HG03571 (cell line): Measurements from ENCODE around the gene FBXO48.

Experiments
- ATAC-seq: cut with Tn5 transposase; IDR thresholded peaks from one replicate; pipeline ENCODE4 v1.9.1; 2021; ENCODE audit not compliant: unreplicated experiment

Gene FBXO48

GRCh38 chr2:68438455-68439303 is 28.4 kb downstream of the FBXO48 start:
- ATAC-seq = no peak

- no peak for ATAC-seq
Observed at GRCh38 chr2:68436270-68436669, 30.8 kb downstream of the FBXO48 start.

- no peak for ATAC-seq
Observed at GRCh38 chr2:68435615-68436014, 31.5 kb downstream of the FBXO48 start.

GRCh38 chr2:68434981-68435380 is 32.1 kb downstream of the FBXO48 start:
- ATAC-seq = no peak

GRCh38 chr2:68432696-68433658 is 34.1 kb downstream of the FBXO48 start:
- no peak for ATAC-seq

- no peak for ATAC-seq
Observed at GRCh38 chr2:68431316-68431972, 35.6 kb downstream of the FBXO48 start.

GRCh38 chr2:68429311-68429826 is 37.7 kb downstream of the FBXO48 start:
- no peak for ATAC-seq

- no peak for ATAC-seq
Observed at GRCh38 chr2:68428746-68429145, 38.3 kb downstream of the FBXO48 start.

GRCh38 chr2:68428126-68428525 is 39.0 kb downstream of the FBXO48 start:
- no peak for ATAC-seq

- ATAC-seq = peak; percentile 18
Observed at GRCh38 chr2:68426848-68427579, 40.1 kb downstream of the FBXO48 start.

GRCh38 chr2:68426446-68426845 is 40.6 kb downstream of the FBXO48 start:
- ATAC-seq = no peak

GRCh38 chr2:68425503-68425902 is 41.6 kb downstream of the FBXO48 start:
- ATAC-seq = no peak

GRCh38 chr2:68423966-68424650 is 43.0 kb downstream of the FBXO48 start:
- ATAC-seq = peak; percentile 78

GRCh38 chr2:68420254-68420910 is 46.7 kb downstream of the FBXO48 start:
- ATAC-seq = no peak

GRCh38 chr2:68418855-68419254 is 48.2 kb downstream of the FBXO48 start:
- ATAC-seq = no peak

- ATAC-seq = no peak
Observed at GRCh38 chr2:68418419-68418818, 48.7 kb downstream of the FBXO48 start.

- ATAC-seq = no peak
Observed at GRCh38 chr2:68417926-68418325, 49.2 kb downstream of the FBXO48 start.

- ATAC-seq = no peak
Observed at GRCh38 chr2:68416081-68416675, 50.9 kb downstream of the FBXO48 start.

- ATAC-seq = no peak
Observed at GRCh38 chr2:68415521-68415920, 51.6 kb downstream of the FBXO48 start.
